ENCODE measurements around the gene ZNF366.

ZNF366 gene

DNA sequence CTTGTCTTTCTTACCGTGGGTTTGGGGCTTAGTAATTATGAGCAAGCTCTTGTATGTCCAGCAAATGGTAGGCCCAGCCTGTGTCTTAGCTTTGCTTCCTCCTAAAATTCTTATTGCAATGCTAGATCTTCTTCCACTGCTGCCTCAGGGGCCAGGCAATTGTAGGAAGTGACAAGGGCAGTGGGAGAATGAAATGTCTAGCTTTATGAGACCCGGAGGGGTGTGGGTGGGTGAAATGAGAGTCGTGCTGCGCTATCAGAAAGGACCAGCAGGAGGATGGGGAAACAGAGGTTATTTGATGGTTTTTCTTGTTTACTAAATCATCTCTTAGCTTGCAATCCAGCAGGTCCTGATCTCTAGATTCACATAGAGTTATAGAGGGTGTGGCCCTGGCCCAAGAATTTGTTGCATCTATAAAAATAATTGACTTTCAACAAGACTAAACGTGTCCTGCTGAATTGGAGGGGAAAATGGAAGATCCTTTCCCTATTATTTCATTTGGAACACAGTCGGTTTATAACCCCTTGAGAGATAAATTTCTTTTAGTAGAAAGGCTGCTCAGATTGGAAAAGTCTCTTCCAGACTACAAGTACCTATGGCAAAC is 43.7 kb downstream of the ZNF366 start:
- DNase-seq, result no peak

DNA sequence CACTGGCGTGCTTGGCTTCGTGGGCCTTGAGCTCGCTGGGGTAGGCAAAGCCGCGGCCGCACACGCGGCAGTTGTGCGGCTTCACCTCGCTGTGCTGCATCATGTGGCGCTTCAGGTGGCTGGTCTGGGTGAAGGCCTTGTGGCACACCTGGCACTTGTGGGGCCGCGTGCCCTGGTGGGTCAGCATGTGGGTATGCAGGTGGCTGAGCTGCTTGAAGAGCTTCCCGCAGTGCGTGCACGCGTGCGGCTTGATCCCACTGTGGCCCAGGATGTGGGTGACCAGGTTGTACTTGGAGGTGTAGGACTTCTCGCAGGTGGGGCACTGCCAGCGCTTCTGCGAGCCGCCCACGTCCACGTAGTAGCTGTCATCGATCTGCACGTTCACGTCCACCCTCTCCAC is 46.8 kb downstream of the ZNF366 start:
- no peak for DNase-seq

DNA sequence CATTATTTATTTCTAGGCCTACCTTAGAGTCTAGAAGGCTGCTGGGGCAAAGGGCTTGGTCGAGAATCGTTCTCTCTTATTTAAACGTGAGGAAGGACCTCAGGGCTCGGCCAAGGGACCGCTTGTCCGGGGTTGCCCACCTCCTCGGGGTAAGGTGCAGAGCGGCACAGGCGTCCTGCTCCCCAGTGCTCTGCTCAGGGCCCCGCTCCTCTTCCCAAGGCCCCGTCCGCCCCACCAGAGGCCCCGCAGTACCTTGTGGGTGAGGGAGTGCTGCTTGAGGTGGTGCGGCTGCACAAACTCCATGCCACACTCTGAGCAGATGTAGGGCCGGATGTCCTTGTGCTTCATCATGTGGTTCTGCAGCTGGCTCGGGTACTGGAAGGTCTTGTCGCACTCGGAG is 47.3 kb downstream of the ZNF366 start:
- DNase-seq, result no peak

DNA sequence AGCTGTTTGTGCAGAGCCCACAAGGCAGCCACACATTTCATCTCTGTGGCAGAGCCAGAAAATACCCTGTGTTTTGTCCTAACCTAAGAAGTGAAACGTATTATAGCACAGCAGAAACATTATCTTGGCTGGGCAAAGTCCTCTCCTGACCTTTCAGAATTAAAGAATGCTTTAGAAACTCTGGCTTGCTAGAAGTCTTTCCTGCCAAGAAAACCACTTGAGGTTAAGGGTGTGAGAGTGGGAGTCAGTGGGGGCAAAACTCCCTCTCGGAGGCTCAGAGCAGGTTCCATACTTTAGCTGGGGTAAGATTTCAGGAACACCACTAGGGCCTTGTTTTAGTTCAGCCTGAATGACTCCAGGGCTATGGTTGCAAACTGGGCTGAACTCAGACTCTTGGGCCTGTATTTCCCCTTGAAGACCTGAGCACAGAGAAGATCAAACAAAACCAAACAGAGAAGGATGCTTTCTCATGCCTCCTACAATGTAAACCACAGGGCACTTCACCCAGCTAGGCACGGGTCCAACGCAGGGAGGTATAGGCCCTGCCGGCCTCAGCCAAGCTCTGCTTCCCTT is 48.0 kb downstream of the ZNF366 start:
- DNase-seq, result no peak

DNA sequence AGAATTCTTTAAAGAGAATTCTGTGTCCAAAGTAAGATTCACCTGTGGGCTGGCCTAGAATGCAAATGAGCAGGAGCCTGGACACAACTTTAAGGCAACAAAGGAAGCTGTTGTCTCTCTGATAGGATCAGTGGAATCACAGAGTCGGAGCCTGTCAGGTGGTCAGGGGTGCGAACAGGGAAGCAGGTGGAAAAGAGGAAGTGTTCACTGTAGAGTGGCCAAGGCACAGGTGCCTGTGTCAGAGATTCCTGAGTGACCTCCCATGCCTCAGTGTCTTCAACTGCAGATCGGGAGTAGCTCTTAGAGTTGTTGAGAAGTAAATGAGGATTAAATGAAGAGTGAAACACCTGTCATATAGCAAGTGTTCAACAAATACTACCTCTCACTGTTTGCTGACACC is 48.8 kb downstream of the ZNF366 start:
- no peak for DNase-seq

DNA sequence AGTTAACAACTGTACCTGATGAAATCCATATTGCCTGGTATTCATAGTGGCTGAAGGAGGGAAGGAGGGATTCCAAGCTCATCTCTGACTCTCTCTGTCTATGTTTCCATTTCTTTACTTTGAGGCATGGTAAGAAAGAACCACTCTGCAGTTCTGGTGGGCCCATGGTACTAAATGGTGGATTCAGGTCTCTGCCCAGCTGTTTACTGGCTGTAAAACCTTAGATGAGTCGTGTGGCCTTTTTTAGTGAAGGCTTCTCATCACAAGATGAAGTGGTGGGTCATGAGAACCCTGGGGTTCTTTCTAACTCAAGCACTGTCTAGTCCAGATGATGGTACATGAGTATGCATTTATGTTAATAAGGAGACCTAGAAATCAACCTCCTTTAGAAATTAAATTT is 49.7 kb downstream of the ZNF366 start:
- no peak for DNase-seq

DNA sequence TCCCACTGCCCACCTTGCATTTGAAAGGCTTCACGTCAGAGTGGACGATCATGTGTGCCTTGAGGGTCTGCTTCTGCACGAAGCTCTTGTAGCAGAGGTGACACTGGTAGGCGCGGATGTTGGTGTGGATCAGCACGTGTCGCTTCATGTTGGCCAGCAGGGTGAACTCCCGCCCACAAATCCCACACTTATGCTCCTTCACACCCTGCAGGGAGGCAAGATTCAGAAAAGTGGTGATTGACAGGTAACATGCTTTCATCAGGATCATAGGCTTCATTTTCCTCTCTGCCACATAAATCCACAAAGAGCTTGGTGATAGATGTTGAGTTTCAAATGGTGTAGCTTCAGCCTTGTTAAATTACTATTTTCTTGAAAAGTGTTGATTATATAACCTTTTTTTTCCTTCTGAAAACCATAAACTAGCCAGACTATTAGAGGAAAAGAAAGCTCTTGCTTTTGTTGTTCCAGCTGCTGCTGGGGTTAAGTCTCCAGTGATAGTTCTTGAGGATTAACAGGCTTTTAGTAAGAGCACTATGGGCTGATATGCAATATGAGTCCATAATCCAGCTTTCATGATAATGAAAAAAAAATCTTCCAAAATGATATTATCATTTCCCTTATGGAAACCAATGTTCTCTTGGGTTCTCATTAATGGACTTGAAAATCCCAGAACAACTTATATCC is 50.7 kb downstream of the ZNF366 start:
- DNase-seq, result no peak

DNA sequence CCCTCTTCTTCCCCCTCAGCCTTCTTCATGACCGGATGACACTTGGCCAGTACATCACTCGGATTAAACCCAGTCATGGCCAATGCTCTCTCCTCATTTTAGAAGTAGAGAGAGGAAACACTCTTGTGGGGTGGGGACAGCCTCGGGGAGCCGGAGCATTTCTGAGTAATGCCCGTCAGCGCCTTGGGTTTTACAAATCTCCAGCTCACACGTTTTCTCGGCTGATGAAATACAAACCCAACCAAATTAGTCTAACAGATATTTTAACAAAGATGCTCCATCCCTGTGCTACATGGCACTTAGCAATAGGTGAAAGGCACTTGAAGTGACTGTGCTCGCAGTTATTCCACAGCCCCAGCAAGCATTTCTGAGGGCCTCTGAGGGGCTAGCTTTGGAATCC is 51.7 kb downstream of the ZNF366 start:
- DNase-seq, result no peak

DNA sequence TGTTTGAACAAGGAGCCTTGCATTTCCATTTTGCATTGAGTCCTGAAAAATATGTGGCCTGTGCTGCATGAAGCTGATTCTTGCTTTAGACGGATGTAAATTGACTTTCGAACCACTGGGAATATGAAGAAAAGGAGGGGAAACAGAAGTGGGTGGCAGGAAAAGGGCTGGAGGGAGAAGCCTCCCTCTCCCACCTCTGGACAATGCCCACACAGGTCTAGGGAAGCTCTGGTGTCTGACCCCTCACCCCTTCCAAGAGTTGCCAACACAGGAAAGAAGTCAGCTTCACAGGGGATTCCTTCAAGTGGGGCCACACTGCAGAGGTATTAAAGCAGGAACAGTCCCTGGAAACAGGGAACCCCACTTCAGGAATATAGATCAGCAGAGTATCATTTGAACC is 52.2 kb downstream of the ZNF366 start:
- DNase-seq, result no peak

DNA sequence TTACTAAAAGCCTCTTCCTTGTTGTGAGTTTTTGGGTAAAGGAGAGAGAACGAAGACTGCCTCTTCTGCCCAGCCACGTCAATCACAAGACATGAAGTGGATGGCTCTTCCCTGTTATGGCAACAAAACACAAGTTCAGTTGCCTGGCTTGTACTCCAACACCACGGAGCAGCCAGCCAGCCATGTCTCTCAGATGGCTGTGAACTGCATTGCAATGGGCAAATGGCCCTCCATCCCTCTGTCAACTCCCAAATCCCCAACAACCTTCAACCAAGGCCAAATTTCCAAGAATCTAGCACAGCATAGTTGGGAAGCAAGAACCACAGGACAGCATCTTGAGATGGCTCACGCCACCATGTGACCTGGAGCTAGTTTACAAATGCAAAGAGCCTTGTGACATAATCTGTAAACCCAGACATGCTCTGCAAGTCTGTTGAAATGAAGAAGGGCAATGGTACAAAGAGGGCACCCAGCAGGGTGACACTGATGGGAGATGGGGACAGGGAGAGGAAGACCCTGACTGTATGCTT is 53.9 kb downstream of the ZNF366 start:
- no peak for DNase-seq

DNA sequence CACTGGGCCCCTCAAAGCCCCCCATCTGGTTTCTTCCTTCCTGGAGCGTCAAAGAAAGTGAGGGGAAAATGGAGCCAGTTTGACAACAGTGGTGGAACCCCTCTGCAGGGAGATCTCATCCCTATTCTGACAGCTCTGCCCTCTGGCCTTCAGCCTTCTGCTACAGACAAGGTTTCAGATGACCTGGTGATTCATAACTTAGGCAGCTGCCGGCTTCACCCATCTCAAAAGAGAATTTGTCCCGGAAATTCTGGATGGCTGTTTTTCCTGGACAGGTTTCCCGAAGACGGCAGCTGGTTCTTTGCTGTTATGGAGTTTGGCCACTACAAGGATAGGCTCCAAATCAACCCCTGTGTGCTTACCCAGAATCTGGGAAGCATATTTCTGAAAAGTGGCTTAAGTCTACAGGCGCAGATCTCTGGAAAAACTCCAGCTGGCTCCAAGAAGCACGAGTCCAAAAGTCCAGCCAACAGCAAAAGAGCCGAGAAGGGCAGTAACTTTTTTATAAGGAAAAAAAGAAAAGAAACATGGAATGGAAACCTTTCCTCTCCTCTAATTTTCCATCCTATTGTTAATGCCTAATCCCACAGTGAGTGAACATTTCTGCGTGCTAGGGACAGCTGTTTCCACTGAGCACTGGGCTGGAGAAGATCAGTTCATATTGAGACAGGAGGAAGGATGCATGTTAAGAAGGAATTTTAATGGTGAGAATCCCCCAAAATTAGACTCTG is 54.5 kb downstream of the ZNF366 start:
- DNase-seq, result no peak

DNA sequence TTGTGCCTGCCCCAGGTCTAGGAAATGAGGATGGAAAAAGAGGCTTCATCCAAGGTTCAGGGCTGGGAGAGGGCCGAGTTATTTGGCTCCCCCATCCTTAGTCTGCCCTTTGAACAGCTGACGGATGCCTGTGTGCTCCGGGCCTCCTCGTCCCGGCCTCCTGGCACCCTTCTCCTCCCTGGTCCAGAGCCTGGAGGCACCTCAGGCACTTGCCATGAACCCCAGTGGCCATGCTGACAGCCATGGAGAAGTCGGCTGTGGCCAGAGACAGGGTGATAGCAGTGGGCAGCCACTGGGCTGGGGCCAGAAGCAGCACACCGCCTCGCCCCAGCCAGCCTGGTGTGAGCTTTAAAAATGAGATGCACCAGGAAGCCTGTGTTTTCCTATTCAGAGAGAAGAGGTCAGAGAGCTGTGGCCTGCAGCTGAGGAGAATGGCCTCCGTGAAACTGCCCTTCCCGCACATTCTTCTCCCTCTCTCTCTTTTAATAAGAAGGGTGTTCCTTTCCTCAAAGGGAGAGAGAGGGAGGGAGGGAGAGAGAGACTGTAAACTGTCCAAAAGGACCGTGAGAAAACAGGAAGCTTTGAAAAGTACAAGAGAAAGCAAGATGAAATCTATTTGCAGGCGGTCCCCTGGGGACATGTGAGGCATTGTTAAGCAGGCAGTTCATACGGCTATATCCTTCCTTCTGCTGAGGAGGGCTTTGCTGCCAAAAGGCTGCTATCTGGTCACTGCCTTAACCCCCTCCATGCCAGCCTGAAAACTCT is 55.3 kb downstream of the ZNF366 start:
- no peak for DNase-seq

DNA sequence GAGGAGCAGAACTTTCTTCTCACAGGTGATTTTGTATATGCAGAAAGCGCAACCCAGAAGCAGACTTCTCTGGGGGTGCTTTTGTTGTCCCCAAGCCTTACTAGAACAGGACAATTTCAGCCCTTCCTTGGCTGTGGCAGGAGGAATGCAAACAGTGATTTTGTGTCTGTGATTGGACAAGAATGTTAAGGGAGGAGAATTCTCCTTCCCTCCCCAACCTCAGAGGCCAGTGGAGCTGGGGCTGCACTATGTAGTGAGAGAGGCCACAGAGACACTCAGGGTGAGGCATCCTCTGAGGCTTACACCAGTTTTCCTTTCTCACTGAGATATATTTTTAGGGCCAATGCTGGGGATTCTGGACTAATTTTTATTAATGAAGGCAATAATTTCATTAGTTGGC is 58.8 kb downstream of the ZNF366 start:
- DNase-seq, result no peak

DNA sequence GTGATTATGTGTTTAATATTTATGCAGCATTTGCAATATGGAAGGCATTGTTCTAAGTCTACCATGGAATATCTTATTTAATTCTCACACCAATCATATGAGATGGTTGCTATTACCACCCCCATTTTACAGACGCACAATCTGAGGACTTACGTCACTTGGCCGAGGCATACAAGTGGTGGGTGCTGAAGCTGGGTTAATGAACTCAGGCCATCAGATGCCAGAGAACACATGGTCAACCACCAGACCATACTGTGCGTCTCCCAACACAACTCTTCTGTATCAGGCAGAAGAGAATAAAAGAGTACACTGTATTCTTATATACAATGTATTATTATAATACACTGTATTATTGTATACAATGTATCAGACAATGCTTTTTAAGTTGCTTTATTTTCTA is 59.5 kb downstream of the ZNF366 start:
- no peak for DNase-seq

DNA sequence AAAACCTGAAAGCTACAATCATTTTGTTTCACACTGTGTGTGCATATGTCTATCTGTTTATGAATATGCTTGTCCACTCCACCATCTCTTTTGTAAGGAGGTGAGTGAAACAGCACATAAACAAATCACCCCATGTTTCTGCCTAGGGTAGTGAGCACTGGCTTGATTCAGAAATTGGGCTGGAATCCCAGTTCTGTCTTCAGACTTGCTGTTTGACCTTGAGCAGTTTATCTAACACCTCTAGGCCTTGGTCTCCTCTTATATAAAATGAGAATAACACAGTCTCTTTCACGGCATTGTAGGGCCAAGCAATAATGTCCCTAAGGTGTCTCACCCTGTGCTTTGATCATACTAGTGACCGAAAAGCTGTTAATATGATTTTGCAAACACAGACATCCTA is 61.2 kb downstream of the ZNF366 start:
- DNase-seq, result no peak

DNA sequence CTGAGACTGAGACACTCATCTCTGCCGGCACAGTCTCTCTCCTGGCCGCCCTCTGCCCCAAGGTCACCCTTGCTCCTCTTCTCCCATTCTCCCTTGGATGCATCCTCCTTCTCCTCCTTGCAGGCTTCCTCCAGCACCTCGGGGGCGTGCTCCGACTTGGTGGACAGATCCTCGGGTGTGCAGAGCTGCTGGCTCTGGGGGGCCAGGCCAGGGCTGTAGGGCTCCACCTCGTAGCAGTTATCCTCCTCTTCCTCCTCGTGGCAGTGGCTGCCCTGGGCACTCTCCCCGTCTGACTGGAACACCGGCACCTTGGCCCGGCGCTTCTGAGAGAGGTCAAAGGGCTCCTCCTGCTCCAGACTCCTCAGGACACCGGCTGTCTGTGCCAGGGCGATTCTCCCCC is 63.3 kb downstream of the ZNF366 start:
- DNase-seq, result no peak

DNA sequence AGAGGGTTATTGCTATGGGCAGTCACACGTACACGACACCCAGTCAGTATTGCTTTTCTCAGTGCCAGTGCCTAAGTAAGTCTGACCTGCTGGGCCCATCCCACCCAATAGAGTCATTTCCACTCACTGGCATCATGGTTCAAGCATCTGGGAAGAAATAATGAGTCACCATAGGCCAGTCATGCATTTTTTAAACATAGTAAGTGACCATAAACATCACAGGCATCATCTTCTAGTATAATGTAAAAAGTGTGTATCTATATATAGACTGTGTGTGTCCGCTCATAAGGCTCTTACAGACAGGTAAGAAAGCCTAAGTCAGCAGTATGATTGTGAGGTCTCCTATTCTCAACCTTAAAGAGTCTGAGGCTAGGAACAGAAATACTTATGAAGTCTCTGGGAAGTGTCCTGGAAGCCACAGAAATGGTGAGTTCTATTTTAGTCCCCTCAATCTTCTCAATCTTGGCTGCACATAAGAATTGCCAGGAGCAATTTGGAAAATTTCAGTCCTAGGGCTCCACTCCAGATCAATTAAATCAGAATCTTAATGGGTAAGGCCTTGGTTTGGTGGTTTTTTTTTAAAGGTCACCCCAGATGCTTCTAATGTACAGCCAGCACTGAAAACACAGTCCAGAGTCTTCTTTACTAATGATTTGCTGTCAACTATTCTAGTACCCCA is 65.2 kb downstream of the ZNF366 start:
- no peak for DNase-seq

DNA sequence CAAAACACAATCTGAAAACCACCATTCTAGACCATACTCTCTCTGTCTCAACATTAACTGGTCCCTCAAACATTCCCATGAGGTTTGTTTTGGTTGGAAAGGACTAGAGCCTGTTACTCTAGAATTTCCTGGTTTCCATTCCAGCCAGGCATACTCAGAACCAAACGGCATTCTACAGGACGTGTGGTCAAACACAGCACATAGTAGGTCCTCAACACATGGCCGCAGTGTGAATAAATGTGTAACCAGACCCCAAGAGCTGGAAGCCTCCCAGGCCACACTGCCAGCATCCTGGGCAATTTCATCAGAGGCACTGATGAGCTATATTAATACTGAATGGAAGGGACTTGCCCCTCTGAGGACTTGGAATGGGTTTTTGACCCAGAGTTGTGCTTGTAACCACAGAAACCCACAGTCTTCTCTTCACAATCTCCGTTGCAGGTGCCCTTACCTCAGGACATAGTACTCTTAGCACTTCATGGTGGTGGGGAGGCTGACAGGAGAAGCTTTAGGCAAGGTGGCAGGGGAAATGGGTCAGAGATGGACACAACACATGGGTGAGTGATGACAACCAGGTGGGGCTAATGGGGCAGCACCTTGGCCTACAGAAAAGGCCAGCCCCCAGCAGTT is 66.0 kb downstream of the ZNF366 start:
- DNase-seq, result no peak

DNA sequence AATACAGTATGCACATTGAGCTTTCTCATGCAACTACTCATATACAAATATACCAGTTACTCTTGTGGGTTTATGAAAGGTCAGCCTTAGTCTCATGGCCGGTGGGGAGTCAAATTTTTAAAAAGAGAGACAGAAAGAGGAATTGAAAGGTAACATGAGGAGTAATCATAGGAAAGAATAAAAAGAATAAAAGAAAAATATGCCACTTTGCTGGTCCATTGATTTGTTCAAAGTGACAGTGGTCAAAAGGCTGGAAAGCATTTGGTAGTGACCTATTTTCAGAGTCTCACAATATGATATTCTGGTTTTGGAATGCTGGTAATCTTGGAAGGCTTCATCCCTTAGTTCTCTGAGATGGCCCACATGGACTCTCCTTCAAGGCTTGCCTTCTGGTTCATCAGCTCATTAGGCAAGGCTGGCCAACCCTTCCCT is 67.0 kb downstream of the ZNF366 start:
- no peak for DNase-seq

DNA sequence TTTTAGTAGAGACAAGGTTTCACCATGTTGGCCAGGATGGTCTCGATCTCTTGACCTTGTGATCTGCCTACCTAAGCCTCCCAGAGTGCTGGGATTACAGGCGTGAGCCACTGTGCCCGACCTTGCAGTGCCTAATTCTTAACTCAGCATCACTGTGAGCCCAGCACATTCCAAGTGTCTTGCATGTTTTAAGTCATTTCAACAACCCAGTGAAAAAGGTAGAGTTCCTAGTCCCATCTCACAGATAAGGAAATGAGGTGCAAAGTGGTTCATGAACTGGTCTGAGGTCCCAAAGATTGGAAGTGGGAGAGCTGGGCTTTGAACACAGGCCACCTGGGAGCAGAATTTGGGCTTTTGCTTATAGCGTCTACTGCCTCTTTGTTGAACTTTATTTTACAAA is 68.0 kb downstream of the ZNF366 start:
- DNase-seq, result no peak

DNA sequence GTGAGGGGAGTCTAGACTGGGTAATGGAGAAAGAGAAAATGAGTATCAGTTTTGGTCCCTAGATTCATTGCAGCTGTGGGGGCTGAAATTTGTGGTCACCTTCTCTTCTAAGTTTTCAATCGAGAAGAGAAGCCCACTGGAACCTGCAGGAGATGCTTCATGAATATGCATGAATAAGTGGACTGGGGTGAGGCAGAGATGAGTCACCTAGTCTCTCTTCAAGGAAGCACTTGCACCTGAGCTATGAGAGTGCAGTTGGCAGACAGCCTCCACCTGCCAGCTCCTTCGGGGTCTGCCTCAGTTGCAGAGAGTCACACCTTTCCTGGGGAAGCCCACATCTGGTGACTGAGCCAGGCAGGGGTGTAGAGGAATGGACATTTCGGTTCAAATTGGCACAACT is 69.1 kb downstream of the ZNF366 start:
- DNase-seq, result no peak

Data from CD4-positive, alpha-beta T cell treated with Interleukin-21 for 1 hour (primary cell).